Astrocyte (in vitro differentiated cells and primary cell): Measurements from ENCODE around the gene TEC. TPM values are rescaled to one million over a fixed set of nuclear protein-coding genes. Genes with fewer than 3 reads are reported as not detected.

Source experiments
- DNase-seq: peaks from one replicate; pipeline ENCODE4 v3.0.0-alpha.2; 2010; ENCODE audit warnings: low read depth
- FAIRE-seq: peaks from 2 replicates; lab custom pipeline; 2011; peaks lifted over from hg19 to GRCh38; lab: Jason Lieb, UNC
- H2AFZ ChIP-seq: 2 replicates; pipeline ENCODE4 v1.6.0; 2012; ENCODE audit warnings: low read depth, low read length, inconsistent platforms
- H3K27ac ChIP-seq: 2 replicates; pipeline ENCODE4 v1.5.1; 2011; ENCODE audit warnings: low read depth, low read length, inconsistent platforms
- H3K27me3 ChIP-seq: 2 replicates; pipeline ENCODE4 v1.6.0; 2011; ENCODE audit warnings: low read length, inconsistent platforms; ENCODE audit not compliant: insufficient read depth
- H3K36me3 ChIP-seq: 2 replicates; pipeline ENCODE4 v1.5.1; 2011; ENCODE audit warnings: low read length, inconsistent platforms; ENCODE audit not compliant: insufficient read depth
- H3K4me1 ChIP-seq: 2 replicates; pipeline ENCODE4 v1.5.1; 2011; ENCODE audit warnings: low read length, inconsistent platforms; ENCODE audit not compliant: insufficient read depth
- H3K4me2 ChIP-seq: 2 replicates; pipeline ENCODE4 v1.6.0; 2012; ENCODE audit warnings: low read length, inconsistent platforms
- H3K4me3 ChIP-seq: 2 replicates; pipeline ENCODE4 v1.5.1; 2011; ENCODE audit warnings: low read depth, mild to moderate bottlenecking, low read length, inconsistent platforms; ENCODE audit not compliant: insufficient read depth
- H3K79me2 ChIP-seq: 2 replicates; pipeline ENCODE4 v1.6.0; 2012; ENCODE audit warnings: mild to moderate bottlenecking, low read length, inconsistent platforms; ENCODE audit not compliant: insufficient read depth
- H3K9ac ChIP-seq: 2 replicates; pipeline ENCODE4 v1.6.0; 2012; ENCODE audit warnings: mild to moderate bottlenecking, low read length, inconsistent platforms
- H3K9me3 ChIP-seq: 2 replicates; pipeline ENCODE4 v1.5.1; 2012; ENCODE audit warnings: low read depth, mild to moderate bottlenecking, low read length, inconsistent platforms; ENCODE audit not compliant: insufficient read depth
- H4K20me1 ChIP-seq: 2 replicates; pipeline ENCODE4 v1.6.0; 2012; ENCODE audit warnings: low read length, inconsistent platforms; ENCODE audit not compliant: insufficient read depth
- H3K27ac Mint-ChIP-seq: one replicate; pipeline ENCODE4 v1.8.0; 2021; ENCODE audit warnings: mild to moderate bottlenecking, mixed read lengths; ENCODE audit not compliant: unreplicated experiment
- H3K27me3 Mint-ChIP-seq: one replicate; pipeline ENCODE4 v1.8.0; 2021; ENCODE audit warnings: low read depth, mixed read lengths; ENCODE audit not compliant: unreplicated experiment
- H3K36me3 Mint-ChIP-seq: one replicate; pipeline ENCODE4 v1.8.0; 2021; ENCODE audit warnings: low read depth, mixed read lengths; ENCODE audit not compliant: unreplicated experiment
- H3K4me1 Mint-ChIP-seq: one replicate; pipeline ENCODE4 v1.8.0; 2021; ENCODE audit warnings: low read depth, mixed read lengths; ENCODE audit not compliant: unreplicated experiment
- H3K4me3 Mint-ChIP-seq: one replicate; pipeline ENCODE4 v1.8.0; 2021; ENCODE audit warnings: mild to moderate bottlenecking, moderate library complexity, mixed read lengths; ENCODE audit not compliant: unreplicated experiment
- H3K9me3 Mint-ChIP-seq: one replicate; pipeline ENCODE4 v1.8.0; 2021; ENCODE audit warnings: mild to moderate bottlenecking, mixed read lengths; ENCODE audit not compliant: unreplicated experiment
- EZH2 ChIP-seq: IDR thresholded peaks from 2 replicates; pipeline ENCODE4 v1.6.1; 2012; ENCODE audit warnings: mild to moderate bottlenecking, low read length, inconsistent platforms; ENCODE audit not compliant: insufficient read depth
- total RNA-seq: library from RNA; stranded (reverse); gene quantifications from 2 replicates; pipeline ENCODE4 v1.2.1, GENCODE V29; 2021
- TF ChIP-seq, protein P1 (sequence below): IDR thresholded peaks from 2 replicates; pipeline ENCODE4 v1.5.1; 2011; ENCODE audit warnings: low read depth, mild to moderate bottlenecking, inconsistent platforms, low read length, moderate library complexity; ENCODE audit not compliant: insufficient read depth

Gene TEC
- total RNA-seq, 1 donor from 2014 or later, result 0.61 TPM

DNA sequence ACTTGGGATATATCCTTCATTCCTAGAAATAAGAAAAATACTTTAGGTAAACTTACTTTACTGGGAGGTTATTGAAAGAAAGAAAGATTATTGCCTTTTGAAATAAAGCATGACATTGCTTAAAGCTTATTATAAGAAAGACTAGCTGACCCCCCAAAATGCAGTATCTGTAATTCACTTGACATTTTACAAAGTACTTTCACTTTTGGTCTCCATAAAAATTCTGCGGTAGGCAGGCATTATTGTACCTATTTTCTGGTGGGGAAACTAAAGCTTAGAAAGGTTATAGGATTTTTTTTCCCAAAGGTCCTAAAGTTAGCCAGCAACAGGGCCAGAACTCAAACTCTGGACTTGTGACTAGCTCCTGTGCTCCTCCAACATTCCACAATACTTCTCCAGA is 105.9 kb downstream of the TEC start:
- no peak overlapping the region for H3K9ac ChIP-seq
- H3K9me3 ChIP-seq, result no peaks in the 10 kb centered on the region
- H3K36me3 ChIP-seq, result no peaks in the 10 kb centered on the region
- H3K4me1 ChIP-seq, result peaks cover 6% of the 10 kb centered on the region
- no peaks in the 10 kb centered on the region for H3K27me3 Mint-ChIP-seq
- no peak overlapping the region for H3K4me2 ChIP-seq
- H3K36me3 Mint-ChIP-seq, result no peaks in the 10 kb centered on the region
- H3K27ac ChIP-seq, result no peak overlapping the region
- peaks cover 2% of the 10 kb centered on the region for H3K4me1 Mint-ChIP-seq
- TF ChIP-seq, protein P1, sequence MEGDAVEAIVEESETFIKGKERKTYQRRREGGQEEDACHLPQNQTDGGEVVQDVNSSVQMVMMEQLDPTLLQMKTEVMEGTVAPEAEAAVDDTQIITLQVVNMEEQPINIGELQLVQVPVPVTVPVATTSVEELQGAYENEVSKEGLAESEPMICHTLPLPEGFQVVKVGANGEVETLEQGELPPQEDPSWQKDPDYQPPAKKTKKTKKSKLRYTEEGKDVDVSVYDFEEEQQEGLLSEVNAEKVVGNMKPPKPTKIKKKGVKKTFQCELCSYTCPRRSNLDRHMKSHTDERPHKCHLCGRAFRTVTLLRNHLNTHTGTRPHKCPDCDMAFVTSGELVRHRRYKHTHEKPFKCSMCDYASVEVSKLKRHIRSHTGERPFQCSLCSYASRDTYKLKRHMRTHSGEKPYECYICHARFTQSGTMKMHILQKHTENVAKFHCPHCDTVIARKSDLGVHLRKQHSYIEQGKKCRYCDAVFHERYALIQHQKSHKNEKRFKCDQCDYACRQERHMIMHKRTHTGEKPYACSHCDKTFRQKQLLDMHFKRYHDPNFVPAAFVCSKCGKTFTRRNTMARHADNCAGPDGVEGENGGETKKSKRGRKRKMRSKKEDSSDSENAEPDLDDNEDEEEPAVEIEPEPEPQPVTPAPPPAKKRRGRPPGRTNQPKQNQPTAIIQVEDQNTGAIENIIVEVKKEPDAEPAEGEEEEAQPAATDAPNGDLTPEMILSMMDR, result no peak
- no peak for TF ChIP-seq EZH2
- no peaks in the 10 kb centered on the region for H4K20me1 ChIP-seq
- H3K79me2 ChIP-seq, result no peaks in the 10 kb centered on the region
- DNase-seq (no peak), FAIRE-seq (no peak)
- H3K4me3 Mint-ChIP-seq, result no peak overlapping the region
- no peak overlapping the region for H3K4me3 ChIP-seq
- no peak overlapping the region for H2AFZ ChIP-seq
- H3K27ac Mint-ChIP-seq, result no peak overlapping the region
- H3K9me3 Mint-ChIP-seq, result no peaks in the 10 kb centered on the region
- H3K27me3 ChIP-seq, result no peaks in the 10 kb centered on the region

- FAIRE-seq, result no peak
- peak overlapping the region; percentile 74 for H2AFZ ChIP-seq
- peaks cover 2% of the 10 kb centered on the region for H3K4me1 Mint-ChIP-seq
- no peaks in the 10 kb centered on the region for H3K9me3 ChIP-seq
- peaks cover 6% of the 10 kb centered on the region for H3K4me1 ChIP-seq
- no peaks in the 10 kb centered on the region for H3K79me2 ChIP-seq
- peak overlapping the region; percentile 65 for H3K4me2 ChIP-seq
- H3K4me3 Mint-ChIP-seq, result no peak overlapping the region
- no peaks in the 10 kb centered on the region for H3K27me3 ChIP-seq
- H3K36me3 ChIP-seq, result no peaks in the 10 kb centered on the region
- no peaks in the 10 kb centered on the region for H3K36me3 Mint-ChIP-seq
- H3K27me3 Mint-ChIP-seq, result no peaks in the 10 kb centered on the region
- H3K27ac Mint-ChIP-seq, result no peak overlapping the region
- no peak overlapping the region for H3K9ac ChIP-seq
- TF ChIP-seq, protein P1, result no peak
- TF ChIP-seq EZH2, result no peak
- no peak overlapping the region for H3K4me3 ChIP-seq
- peak; percentile 62 for DNase-seq
- no peaks in the 10 kb centered on the region for H3K9me3 Mint-ChIP-seq
- H3K27ac ChIP-seq, result peak overlapping the region; percentile 43
- H4K20me1 ChIP-seq, result no peaks in the 10 kb centered on the region
Observed at GRCh38 chr4:48162162-48162561, 107.5 kb downstream of the TEC start.

DNA sequence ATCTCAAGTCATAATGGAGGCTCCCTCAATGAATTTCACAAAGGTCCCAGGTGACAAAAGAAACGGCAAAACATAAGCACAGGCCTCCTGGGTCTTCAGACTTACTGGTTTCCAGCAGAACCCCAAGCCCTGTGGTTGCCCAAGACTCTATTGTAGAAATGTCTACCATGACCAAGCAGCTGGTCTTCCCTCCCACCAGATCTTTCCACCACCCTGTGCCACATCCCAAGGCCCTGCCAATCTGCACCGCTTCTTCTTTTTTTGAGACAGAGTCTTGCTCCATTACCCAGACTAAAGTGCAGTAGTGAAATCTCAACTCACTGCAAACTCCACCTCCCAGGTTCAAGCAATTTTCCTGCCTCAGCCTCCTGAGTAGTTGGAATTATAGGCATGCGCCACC is 112.4 kb downstream of the TEC start:
- H3K9me3 Mint-ChIP-seq, result peaks cover 6% of the 10 kb centered on the region
- no peak for TF ChIP-seq EZH2
- TF ChIP-seq, protein P1, result no peak
- FAIRE-seq, result no peak

More for the DNA sequence above, 112.4 kb downstream of the TEC start:
- no peaks in the 10 kb centered on the region for H3K79me2 ChIP-seq
- Mint-ChIP-seq H3K4me1 (peaks cover 2% of the 10 kb centered on the region), H3K27me3 (no peaks in the 10 kb centered on the region), H3K27ac (no peak overlapping the region), H3K36me3 (peaks cover 4% of the 10 kb centered on the region), H3K4me3 (no peak overlapping the region)
- no peak for DNase-seq
- no peaks in the 10 kb centered on the region for H4K20me1 ChIP-seq
- no peak overlapping the region for H3K9ac ChIP-seq
- H3K27me3 ChIP-seq, result no peaks in the 10 kb centered on the region
- H3K9me3 ChIP-seq, result no peaks in the 10 kb centered on the region
- H3K27ac ChIP-seq, result no peak overlapping the region
- H3K4me2 ChIP-seq, result no peak overlapping the region
- no peaks in the 10 kb centered on the region for H3K36me3 ChIP-seq
- no peak overlapping the region for H2AFZ ChIP-seq
- no peak overlapping the region for H3K4me3 ChIP-seq
- peaks cover 6% of the 10 kb centered on the region for H3K4me1 ChIP-seq
